Mesendoderm (in vitro differentiated cells): Measurements from ENCODE around the gene HSD17B3. TPM values are rescaled to one million over a fixed set of nuclear protein-coding genes. Genes with fewer than 3 reads are reported as not detected.

Experiments used
- small RNA-seq: library from polyadenylated mRNA; stranded (forward); fragments of <200 nt; extraction: miRNeasy Mini kit (QIAGEN cat#:217004); gene quantifications from one replicate; pipeline ENCODE3, GENCODE V24; 2013; ENCODE audit not compliant: insufficient read depth

Gene HSD17B3

Small RNAs within 50 kb of the gene (small RNA-seq; reads per million reads assigned to genes)
- not detected for gene RNU6-1160P
